TTC549 (cell line): ENCODE measurements around the gene COMMD4.
"Not testable (repeated sequence)": the region's sequence is repeated elsewhere in the genome, so short reads cannot be mapped to it uniquely, and the experiment has no call there.

ENCODE experiments used
- FAIRE-seq: peaks from 2 replicates; lab custom pipeline; 2012; peaks lifted over from hg19 to GRCh38; lab: Jason Lieb, UNC

The COMMD4 gene

DNA sequence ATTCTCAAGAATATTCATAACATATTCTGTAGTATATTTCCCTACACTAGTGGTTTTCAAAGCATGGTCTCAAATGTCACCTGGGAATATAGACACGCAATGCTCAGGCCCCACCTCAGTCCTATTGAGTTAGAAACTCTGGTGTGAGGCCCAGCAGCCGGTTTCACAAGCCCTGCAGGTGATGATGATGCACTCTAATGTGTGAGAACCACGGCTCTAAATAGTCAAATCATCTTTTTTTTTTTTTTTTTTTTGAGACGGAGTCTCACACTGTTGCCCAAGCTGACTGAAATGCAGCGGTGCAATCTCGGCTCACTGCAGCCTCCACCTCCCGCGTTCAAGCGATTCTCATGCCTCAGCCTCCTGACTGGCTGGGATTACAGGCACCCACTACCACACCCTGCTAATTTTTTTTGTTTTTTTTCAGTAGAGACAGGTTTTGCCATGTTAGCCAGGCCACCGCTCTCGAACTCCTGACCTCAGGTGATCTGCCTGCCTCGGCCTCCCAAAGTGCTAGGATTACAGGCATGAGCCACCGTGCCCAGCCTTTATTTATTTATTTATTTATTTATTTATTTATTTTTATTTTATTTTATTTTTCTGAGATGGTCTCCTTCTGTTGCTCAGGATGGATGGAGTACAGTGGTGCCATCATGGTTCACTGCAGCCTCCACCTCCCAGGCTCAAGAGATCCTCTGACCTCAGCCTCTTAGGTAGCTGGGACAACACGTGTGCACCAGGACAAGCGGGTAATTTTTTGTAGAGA lies 2.0 kb upstream of the COMMD4 start:
- FAIRE-seq = not testable (repeated sequence)

DNA sequence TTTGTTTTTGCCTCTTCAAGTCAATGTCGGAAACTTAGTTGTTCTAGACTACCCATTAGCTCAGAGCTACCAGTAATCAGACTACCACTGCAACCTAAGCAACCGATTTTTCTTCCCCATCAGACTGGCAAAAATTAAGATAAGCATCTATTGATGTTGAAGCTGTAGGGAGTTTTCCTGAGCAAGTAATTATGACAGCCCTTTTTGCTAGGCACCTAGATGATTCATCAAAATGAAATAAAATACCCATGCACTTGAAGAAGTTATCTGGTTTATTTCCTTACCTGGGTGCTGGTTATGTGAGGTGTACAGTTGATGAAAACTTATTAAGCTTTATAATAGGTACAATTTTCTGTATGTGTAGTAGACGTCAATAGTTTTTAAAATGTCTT lies 554 bp upstream of the COMMD4 start:
- FAIRE-seq = no peak

DNA sequence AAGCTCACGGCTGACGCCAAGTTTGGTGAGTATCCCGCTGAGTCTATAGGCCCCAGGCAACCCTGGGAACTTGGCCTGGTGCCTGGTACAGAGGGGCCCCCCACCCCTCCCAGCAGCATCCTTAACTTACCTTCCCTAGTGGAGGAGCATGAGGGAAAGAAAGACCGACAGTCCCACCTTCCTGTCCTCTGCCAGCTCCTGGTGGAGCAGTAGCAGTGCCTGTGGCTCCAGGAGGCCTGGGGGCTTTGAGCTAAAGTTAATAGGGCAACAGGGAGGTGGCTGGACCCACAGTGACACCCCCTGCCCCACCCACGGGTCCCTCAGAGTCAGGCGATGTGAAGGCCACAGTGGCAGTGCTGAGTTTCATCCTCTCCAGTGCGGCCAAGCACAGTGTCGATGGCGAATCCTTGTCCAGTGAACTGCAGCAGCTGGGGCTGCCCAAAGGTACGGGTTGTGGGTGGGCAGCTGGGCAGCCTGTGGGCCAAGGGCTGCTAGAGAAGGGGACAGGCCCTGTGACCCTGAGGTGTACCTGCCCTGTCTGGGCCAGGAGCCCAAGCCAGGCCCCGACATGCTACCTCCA lies 2.9 kb downstream of the COMMD4 start:
- FAIRE-seq = no peak

DNA sequence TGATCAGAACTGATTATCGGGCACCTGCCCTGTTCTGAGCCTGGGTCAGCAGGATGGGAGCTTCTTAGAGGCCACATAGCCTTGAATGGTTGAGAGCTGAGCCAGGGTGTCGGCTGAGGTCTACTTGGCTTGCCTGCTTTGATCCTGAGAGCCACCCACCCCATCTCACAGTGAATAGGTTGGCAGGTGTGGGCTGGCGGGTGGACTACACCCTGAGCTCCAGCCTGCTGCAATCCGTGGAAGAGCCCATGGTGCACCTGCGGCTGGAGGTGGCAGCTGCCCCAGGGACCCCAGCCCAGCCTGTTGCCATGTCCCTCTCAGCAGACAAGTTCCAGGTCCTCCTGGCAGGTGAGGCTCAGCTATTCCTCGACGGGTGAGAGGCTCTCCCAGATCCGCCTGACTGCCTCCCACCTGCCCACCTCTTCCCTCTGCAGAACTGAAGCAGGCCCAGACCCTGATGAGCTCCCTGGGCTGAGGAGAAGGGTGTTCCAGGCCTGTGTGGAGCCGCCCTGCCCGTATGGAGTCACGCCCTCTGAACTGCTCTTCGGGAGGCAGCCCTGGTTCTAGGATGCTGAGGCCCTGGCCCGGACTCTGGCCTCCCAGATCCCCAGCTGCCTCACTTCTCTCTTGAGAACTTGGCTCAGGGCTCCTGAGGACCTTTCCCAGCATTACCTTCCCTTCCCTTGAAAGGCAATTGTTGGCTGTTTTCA lies 3.8 kb downstream of the COMMD4 start:
- no peak for FAIRE-seq

DNA sequence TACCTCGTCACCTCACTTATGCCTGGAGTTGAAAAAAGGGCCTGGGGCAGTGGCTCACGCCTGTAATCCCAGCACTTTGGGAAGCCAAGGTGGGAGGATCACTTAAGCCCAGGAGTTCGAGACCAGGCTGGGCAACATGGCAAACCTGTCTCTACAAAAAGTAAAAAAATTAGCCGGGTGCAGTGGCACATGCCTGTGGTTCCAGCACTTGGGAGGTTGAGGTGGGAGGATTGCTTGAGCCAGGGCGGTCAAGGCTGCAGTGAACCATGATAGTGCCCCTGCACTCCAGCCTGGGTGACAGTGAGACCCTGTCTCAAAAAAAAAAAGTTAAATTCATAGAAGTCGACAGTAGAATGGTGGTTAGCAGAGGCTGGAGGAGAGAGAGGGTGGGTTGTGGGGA lies 6.4 kb downstream of the COMMD4 start:
- FAIRE-seq = no peak

DNA sequence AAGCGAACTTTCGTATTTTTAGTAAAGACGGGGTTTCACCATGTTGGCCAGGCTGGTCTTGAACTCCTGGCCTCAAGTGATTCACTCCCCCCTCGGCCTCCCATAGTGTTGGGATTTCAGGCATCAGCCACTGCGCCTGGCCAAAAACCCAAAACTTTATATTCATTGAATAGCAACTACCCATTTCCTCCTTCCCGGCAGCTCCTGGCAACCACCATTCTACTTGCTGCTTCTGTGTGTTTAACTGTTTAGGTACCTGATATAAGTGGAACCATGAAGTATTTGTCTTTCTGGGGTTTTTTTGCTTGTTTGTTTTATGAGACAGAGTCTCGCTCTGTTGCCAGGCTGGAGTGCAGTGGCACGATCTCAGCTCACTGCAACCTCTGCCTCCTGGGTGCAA lies 8.1 kb downstream of the COMMD4 start:
- not testable (repeated sequence) for FAIRE-seq

DNA sequence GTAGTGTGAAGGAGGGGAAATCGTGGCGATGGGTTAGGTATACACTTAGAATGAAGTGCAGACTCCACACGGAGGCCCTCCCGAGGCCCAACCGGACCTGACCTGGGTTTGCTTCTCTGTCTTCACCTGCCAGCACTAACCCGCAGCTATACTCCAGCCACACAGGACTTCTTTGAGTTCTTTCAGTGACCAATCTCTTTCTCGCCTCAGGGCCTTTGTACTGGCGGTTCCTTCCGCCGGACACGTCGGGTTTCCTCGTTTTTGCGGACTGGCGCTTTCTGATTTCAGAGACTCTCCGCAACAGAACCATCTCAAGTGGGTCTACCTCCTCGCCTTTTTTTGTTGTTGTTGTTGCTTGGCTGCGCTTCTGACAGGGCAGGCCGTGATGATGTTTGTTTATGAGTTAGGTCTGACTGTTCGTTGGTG lies 10.9 kb downstream of the COMMD4 start, which contains the start of gene NEIL1:
NEIL1 (plus strand) TSS at position 244 of the 426 bp plus-strand sequence. CDS start 1,867 bp downstream, outside the sequence.
- no peak for FAIRE-seq

DNA sequence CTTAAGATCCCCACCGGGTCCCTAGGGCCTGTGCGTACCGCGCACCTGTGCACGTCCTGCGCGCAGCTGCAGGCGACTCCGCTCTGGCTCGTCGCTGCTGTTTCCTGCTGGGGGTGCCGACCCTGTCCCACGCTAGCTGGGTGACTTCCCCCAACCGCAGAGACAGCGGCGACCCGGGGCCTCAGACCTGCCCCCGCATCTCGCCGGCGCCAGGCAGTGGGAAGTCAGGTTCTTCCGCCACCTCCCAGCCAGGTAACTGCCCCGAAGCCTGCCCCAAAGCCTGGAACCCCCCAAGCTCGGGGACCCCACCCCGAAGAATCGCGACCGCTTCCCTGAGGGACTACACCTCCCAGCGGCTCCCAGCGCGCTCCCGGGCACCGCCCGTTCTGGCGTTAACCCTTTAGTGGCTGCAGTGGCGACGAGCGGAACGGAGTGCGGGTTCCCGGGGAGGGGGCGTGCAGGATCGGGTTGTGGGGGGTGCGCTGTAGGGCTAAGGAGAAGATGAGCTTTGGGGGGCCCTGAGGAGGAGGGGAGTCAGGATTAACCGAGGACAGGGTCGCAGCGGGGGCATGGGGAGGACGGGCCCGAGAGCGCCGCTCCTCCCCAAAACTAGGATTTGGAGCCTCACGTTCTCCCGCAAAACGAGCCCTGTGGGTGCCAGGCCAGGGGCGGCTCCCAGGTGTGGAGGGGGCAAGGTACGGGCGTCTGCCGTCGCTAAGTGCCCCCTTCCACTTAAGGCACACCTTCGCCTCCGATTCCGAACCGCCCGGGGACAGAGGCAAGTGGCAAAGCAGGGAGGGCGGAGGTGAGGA lies 11.6 kb downstream of the COMMD4 start:
- no peak for FAIRE-seq

DNA sequence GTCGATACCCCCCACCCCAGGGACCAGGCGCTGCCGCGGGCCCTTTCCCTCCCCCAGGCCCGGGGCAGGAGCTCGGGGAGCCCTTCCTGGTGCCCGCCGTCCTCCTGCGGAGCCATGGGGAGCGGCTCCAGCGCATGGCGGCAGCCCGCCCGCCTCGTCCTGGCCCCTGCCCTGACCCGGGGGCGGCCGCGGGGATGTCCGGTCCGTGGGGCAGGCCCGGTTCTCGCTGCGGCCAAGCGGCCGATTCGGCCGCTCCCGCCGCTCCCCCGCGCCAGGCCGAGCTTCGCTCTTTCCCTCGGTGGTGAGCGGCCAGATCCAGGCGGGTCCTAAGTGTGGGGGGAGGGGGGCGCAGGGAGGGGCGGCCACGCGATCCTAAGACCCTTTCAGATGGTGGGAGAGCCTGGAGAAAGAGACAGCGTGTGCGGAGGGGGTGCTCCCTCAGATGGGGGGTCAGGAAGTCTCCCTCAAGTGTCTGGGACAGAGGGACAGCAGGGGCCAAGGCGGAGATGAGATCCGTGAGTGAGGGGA lies 12.2 kb downstream of the COMMD4 start:
- FAIRE-seq = no peak

DNA sequence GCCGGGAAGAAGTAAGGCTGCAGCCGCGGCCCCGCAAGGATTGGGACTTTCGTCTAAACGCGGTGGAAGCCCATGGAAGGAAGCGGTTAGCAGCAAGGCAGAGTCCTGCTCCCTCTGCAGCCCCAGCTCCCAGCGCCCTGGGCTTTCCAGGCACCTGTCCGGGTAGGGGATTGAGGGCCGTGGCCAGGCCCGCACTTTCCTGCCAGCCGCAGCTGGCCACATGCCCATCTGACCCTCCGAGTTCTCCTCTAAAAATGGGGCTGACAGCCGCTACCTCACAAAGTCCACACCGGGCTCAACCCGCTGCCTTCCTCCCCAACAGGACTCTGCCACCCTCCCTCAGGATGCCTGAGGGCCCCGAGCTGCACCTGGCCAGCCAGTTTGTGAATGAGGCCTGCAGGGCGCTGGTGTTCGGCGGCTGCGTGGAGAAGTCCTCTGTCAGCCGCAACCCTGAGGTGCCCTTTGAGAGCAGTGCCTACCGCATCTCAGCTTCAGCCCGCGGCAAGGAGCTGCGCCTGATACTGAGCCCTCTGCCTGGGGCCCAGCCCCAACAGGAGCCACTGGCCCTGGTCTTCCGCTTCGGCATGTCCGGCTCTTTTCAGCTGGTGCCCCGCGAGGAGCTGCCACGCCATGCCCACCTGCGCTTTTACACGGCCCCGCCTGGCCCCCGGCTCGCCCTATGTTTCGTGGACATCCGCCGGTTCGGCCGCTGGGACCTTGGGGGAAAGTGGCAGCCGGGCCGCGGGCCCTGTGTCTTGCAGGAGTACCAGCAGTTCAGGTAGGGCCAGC lies 12.9 kb downstream of the COMMD4 start:
- no peak for FAIRE-seq

DNA sequence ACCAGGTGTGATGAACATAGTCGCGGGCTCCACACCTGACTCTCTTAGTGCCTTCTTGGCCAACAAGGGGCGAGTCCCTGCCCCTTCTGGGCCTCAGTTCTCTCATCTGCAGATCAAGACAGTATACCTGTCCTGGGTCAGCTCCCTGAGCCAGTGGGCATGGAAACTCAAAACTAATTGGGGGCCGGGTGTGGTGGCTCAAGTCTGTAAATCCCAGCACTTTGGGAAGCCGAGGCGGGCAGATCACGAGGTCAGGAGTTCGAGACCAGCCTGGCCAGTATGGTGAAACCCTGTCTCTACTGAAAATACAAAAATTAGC lies 13.4 kb downstream of the COMMD4 start:
- FAIRE-seq = not testable (repeated sequence)

DNA sequence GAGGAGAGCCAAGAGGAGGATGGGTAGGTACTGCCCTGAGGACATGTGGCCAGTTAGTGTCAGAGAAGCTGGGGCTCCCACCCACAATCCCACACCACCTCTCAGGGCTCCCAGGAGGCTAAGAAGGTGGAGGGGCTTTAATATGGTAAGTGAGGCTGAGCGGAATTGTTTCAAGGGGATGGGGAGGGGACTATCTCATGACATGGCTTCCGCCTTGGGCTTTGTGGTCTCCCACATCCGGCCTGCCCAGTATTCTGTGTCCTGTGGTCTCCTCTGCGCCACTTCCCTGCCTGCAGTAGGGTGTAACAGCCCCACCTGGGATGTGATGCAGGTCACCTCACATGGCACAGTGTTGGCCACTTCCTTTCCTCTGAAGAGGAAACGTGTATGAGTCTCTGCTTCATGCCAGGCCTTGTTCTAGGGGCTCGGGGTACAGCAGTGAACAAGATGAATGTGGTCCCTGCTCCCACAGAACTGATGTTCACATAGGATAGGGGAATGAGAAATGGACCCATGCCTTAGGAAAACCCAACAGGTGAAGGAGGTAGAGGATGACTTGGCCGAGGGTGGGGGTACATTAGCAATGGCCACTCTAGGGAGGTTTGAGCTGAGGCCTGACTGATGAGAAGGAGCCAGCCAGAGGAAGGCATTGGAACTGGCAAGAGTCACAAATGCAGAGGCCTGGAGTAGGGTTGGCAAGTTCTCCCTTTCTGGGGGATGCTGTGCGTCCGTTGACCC lies 14.2 kb downstream of the COMMD4 start:
- no peak for FAIRE-seq

DNA sequence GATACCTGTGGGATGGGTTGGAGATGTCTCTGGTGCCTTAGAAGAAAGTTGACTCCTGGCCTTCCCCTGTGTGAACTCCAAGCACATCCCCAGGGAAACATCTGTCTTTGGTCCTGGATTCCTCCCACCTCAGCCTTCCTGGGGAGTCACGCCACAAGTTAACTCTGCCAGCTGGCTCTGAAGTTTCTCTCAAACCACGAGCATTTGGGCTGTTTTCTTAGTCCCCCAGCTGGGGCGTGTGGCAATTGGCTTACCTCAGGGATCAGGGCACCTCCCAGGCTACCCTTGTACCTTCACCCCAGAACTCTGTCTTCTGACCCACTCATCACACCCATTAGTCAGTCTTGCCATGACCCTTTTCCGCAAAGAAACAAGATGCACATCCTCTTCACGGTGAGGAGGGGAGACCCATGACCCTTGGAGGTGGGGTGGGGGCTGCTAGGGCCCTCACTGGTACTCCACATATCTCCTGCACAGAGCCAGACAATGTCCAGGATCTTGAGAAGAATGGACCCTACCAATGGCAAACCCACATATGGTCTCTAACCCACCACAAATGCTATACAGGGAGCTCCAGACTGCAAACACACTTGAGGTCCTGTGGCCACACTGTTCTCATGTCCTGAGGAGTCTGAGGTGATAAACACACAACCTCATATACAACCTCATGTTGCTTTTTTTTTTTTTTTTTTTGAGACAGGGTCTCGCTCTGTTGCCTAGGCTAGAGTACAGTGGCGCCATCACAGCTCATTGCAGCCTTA lies 14.9 kb downstream of the COMMD4 start:
- FAIRE-seq = no peak

DNA sequence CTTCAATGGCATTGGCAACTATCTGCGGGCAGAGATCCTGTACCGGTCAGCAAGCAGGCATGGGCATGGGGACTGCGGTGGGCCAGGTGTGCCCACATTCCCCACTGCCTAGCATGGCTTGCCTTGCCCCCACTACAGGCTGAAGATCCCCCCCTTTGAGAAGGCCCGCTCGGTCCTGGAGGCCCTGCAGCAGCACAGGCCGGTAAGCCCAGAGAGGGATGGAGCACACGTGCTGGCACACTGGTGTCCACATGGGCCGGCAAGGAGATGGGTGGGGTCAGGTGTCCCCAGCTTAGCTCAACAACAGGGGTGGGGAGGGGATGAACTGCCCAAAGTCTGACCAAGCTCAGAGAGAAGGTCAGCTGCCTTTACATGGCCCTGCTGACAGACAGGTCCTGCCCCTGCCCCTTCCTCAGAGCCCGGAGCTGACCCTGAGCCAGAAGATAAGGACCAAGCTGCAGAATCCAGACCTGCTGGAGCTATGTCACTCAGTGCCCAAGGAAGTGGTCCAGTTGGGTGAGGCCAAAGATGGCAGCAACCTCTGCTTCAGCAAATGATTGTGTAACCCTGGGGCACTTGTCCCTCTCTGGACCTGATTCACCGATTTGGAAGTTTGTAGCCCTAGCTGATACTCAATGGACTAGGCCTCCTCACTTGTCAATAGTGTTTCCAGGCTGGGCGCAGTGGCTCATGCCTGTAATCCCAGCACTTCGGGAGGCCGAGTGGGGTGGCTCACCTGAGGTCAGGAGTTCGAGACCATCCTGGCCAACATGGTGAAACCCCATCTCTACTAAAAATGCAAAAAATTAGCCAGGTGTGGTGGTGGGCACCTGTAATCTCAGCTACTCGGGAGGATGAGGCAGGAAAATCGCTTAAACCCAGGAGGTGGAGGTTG lies 16.6 kb downstream of the COMMD4 start:
- no peak for FAIRE-seq

DNA sequence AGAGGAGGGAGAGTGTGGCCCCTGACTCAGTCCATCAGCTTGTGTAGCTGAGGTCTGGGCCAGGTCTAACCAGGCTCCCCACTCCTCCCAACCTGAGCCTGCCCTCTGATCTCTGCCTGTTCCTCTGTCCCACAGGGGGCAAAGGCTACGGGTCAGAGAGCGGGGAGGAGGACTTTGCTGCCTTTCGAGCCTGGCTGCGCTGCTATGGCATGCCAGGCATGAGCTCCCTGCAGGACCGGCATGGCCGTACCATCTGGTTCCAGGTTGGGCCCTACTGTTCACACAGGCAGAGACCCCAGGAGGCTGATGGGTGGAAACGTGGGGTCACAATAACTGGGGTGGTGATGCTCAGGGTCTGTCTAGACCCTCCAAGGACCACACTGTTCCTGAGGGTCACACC lies 17.7 kb downstream of the COMMD4 start:
- FAIRE-seq = no peak

DNA sequence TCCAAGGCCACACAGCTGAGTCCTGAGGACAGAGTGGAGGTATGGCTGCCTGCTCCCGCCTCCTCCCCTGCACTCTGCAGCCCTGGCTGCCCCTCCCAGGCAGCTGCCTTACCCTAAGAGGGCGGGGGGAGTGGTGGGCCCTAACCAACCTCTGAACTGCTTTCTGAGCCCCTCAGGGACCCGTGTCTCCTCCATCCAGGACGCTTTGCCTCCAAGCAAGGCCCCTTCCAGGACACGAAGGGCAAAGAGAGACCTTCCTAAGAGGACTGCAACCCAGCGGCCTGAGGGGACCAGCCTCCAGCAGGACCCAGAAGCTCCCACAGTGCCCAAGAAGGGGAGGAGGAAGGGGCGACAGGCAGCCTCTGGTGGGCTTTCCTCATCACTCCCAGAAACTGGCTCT lies 18.6 kb downstream of the COMMD4 start:
- FAIRE-seq = no peak

DNA sequence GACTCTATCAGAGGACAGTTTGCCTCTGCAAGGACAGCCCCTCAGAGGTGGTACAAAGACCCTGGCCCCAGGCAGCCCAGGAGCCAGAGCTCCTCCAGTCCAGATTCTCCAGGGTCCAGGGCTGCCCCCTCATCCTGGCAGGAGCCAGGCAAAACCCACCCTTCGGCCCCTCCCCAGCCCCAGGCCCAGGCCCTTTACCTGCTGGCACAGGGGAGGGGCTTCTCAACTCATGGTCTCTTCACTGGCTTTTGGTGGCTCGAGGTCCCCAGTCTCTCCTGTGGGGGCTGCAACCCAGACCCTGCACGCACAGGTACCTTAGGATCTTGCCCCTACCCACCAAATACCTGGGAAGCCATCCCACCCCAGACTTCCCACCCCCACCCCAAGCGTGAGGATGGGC lies 19.5 kb downstream of the COMMD4 start:
- no peak for FAIRE-seq

DNA sequence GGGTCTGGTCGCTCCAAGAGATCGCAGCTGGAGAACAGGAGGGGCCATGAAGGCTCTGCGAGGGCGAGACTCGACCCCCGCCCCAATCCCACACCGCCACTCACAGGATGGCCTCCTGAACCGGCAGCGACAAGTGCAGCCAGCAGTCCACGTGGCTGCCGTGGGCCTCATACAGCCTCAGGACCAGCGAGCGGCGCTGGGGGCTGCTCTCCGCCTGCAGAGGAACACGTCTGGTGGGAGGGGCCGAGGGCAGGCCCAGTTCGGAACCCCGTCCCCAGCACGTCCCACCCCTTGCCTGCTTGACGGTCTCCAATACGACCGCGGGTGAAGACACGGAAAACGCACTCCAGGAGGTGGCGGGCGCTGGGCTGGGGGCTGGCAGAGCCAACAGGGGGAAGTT lies 20.1 kb downstream of the COMMD4 start:
- no peak for FAIRE-seq

DNA sequence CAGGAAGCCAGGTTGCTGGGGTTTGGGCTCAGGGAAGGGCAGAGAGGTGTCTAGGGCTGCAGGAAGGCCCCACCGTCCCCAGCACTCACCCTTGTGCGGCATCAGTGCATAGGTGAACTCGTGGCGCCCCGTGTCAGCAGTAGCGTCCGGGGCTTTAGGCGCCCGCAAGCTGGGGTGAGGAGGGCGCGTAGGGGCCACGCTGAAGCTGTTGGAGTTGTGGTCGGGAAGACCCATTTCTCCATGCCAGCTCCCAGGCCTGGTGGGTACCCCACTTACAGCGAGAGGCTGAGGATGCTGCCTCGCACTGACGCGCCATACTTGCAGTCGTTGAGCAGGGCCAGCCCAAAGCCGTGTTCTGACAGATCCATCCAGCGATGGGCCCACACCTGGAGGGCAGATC lies 20.7 kb downstream of the COMMD4 start:
- no peak for FAIRE-seq
